GM18909 (cell line): ENCODE data around the gene MIOX.

Source experiments
- ATAC-seq: cut with Tn5 transposase; IDR thresholded peaks from one replicate; pipeline ENCODE4 v1.9.1; 2021; ENCODE audit warnings: mild to moderate bottlenecking; ENCODE audit not compliant: unreplicated experiment, poor library complexity

MIOX gene

GRCh38 chr22:50486561-50487289, at the start of gene MIOX:
TSS of gene MIOX (plus strand) at chr22:50486859. CDS start at chr22:50486898, 39 bp downstream.
- no peak for ATAC-seq

- ATAC-seq: no peak
Measured at GRCh38 chr22:50437511-50438304, 49.0 kb upstream of the MIOX start.

- ATAC-seq: no peak
Measured at GRCh38 chr22:50438305-50439275, 48.1 kb upstream of the MIOX start.

- no peak for ATAC-seq
Measured at GRCh38 chr22:50439314-50439870, 47.3 kb upstream of the MIOX start.

- no peak for ATAC-seq
Measured at GRCh38 chr22:50439871-50440331, 46.8 kb upstream of the MIOX start.

GRCh38 chr22:50440544-50441249, 46.0 kb upstream of the MIOX start:
- no peak for ATAC-seq

- ATAC-seq: no peak
Measured at GRCh38 chr22:50441428-50441993, 45.1 kb upstream of the MIOX start.

GRCh38 chr22:50443197-50443596, 43.5 kb upstream of the MIOX start:
- ATAC-seq: no peak

- ATAC-seq: no peak
Measured at GRCh38 chr22:50443801-50444625, 42.6 kb upstream of the MIOX start.

GRCh38 chr22:50444663-50445062, 42.0 kb upstream of the MIOX start:
- ATAC-seq: no peak

- ATAC-seq: no peak
Measured at GRCh38 chr22:50445071-50445879, 41.4 kb upstream of the MIOX start.

GRCh38 chr22:50445880-50446707, 40.6 kb upstream of the MIOX start:
- ATAC-seq: no peak

GRCh38 chr22:50446708-50447575, 39.7 kb upstream of the MIOX start:
- no peak for ATAC-seq

- no peak for ATAC-seq
Measured at GRCh38 chr22:50447576-50448551, 38.8 kb upstream of the MIOX start.

- ATAC-seq: no peak
Measured at GRCh38 chr22:50452649-50453048, 34.0 kb upstream of the MIOX start.
